OCI-LY3 (cell line): ENCODE measurements around the gene ABHD17A.

Experiments used
- H2AFZ ChIP-seq: fragments of 200-600, 300-600 bp; shearing (Covaris generic); 2 replicates; pipeline ENCODE4 v1.6.0; 2014; ENCODE audit warnings: antibody characterized with exemption, low read depth, low read length
- H3K27ac ChIP-seq: fragments of 200-600, 300-600 bp; sonication (generic); 2 replicates; pipeline ENCODE4 v1.5.1; 2014; ENCODE audit warnings: mild to moderate bottlenecking, low read length, moderate library complexity, mixed read lengths
- H3K27me3 ChIP-seq: fragments of 200-600, 300-600 bp; sonication (generic); 2 replicates; pipeline ENCODE4 v1.6.1; 2014; ENCODE audit warnings: low read depth, low read length, mixed read lengths
- H3K36me3 ChIP-seq: fragments of 200-600, 300-600 bp; sonication (generic); replicated peaks from 2 replicates; pipeline ENCODE3; 2014; ENCODE audit warnings: low read depth, low read length, mixed read lengths
- H3K4me1 ChIP-seq: fragments of 300-600, 200-600 bp; sonication (generic); 2 replicates; pipeline ENCODE4 v1.6.1; 2014; ENCODE audit warnings: low read length, mixed read lengths
- H3K4me2 ChIP-seq: fragments of 200-600, 300-600 bp; sonication (generic); 2 replicates; pipeline ENCODE4 v1.6.1; 2014; ENCODE audit warnings: low read length, mixed read lengths
- H3K4me3 ChIP-seq: fragments of 300-600, 200-600 bp; sonication (generic); 2 replicates; pipeline ENCODE4 v1.5.1; 2014; ENCODE audit warnings: antibody characterized with exemption, mild to moderate bottlenecking, low read length, moderate library complexity
- H3K79me2 ChIP-seq: fragments of 300-600, 200-600 bp; shearing (Covaris generic); 2 replicates; pipeline ENCODE4 v1.6.1; 2014; ENCODE audit warnings: mild to moderate bottlenecking, low read length, mixed read lengths
- H3K9ac ChIP-seq: fragments of 300-600, 200-600 bp; shearing (Covaris generic); 2 replicates; pipeline ENCODE4 v1.6.0; 2014; ENCODE audit warnings: mild to moderate bottlenecking, low read length, moderate library complexity
- H3K9me3 ChIP-seq: fragments of 200-600, 300-600 bp; shearing (Covaris generic); 2 replicates; pipeline ENCODE4 v1.6.1; 2014; ENCODE audit warnings: low read length, mixed read lengths; ENCODE audit not compliant: insufficient read depth
- H4K20me1 ChIP-seq: fragments of 200-600, 300-600 bp; sonication (generic); 2 replicates; pipeline ENCODE4 v1.6.1; 2016; ENCODE audit warnings: low read length, mixed read lengths; ENCODE audit not compliant: insufficient read depth
- EZH2phosphoT487 ChIP-seq: fragments of 200-600 bp; shearing (Covaris generic); IDR thresholded peaks from 2 replicates; pipeline ENCODE4 v1.6.1; 2018; ENCODE audit warnings: antibody characterized with exemption, mixed run types, low read depth
- TF ChIP-seq, protein P1 (sequence below): fragments of 200-600, 300-600 bp; sonication (generic); IDR thresholded peaks from 2 replicates; pipeline ENCODE4 v1.5.1; 2014; ENCODE audit warnings: antibody characterized with exemption, low read length, low read depth

Gene ABHD17A

GRCh38 chr19:1914826-1915341 is 29.6 kb upstream of the ABHD17A start:
- no peak overlapping the region for H3K9ac ChIP-seq
- peaks cover 55% of the 10 kb centered on the region for H3K36me3 ChIP-seq
- TF ChIP-seq EZH2phosphoT487 = no peak
- TF ChIP-seq, protein P1, sequence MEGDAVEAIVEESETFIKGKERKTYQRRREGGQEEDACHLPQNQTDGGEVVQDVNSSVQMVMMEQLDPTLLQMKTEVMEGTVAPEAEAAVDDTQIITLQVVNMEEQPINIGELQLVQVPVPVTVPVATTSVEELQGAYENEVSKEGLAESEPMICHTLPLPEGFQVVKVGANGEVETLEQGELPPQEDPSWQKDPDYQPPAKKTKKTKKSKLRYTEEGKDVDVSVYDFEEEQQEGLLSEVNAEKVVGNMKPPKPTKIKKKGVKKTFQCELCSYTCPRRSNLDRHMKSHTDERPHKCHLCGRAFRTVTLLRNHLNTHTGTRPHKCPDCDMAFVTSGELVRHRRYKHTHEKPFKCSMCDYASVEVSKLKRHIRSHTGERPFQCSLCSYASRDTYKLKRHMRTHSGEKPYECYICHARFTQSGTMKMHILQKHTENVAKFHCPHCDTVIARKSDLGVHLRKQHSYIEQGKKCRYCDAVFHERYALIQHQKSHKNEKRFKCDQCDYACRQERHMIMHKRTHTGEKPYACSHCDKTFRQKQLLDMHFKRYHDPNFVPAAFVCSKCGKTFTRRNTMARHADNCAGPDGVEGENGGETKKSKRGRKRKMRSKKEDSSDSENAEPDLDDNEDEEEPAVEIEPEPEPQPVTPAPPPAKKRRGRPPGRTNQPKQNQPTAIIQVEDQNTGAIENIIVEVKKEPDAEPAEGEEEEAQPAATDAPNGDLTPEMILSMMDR = no peak
- no peak overlapping the region for H2AFZ ChIP-seq
- H4K20me1 ChIP-seq = peaks cover 51% of the 10 kb centered on the region
- H3K4me3 ChIP-seq = no peak overlapping the region
- no peaks in the 10 kb centered on the region for H3K27me3 ChIP-seq
- H3K4me1 ChIP-seq = peaks cover under 1% of the 10 kb centered on the region; the same call in 1 of the 2 replicates
- H3K79me2 ChIP-seq = peaks cover 56% of the 10 kb centered on the region
- no peak overlapping the region for H3K4me2 ChIP-seq
- H3K9me3 ChIP-seq = no peaks in the 10 kb centered on the region
- no peak overlapping the region for H3K27ac ChIP-seq

- Histone ChIP-seq H3K27me3 (no peaks in the 10 kb centered on the region), H3K79me2 (peaks cover 65% of the 10 kb centered on the region), H2AFZ (no peak overlapping the region), H3K4me3 (no peak overlapping the region), H4K20me1 (peaks cover 60% of the 10 kb centered on the region), H3K9me3 (no peaks in the 10 kb centered on the region), H3K4me1 (no peaks in the 10 kb centered on the region), H3K27ac (no peak overlapping the region), H3K9ac (no peak overlapping the region), H3K36me3 (peaks cover 57% of the 10 kb centered on the region), H3K4me2 (no peak overlapping the region)
- no peak for TF ChIP-seq EZH2phosphoT487
- TF ChIP-seq, protein P1 = no peak
These were observed 28.7 kb upstream of the ABHD17A start for GRCh38 chr19:1913781-1914577.

- Histone ChIP-seq H4K20me1 (peaks cover 63% of the 10 kb centered on the region), H3K4me1 (peaks cover 5% of the 10 kb centered on the region; the same call in 1 of the 2 replicates), H3K36me3 (peaks cover 55% of the 10 kb centered on the region), H3K79me2 (peaks cover 75% of the 10 kb centered on the region), H3K4me2 (no peak overlapping the region), H3K27me3 (no peaks in the 10 kb centered on the region), H3K9ac (no peak overlapping the region), H3K9me3 (no peaks in the 10 kb centered on the region), H3K27ac (no peak overlapping the region), H2AFZ (no peak overlapping the region), H3K4me3 (no peak overlapping the region)
- TF ChIP-seq EZH2phosphoT487 = no peak
- TF ChIP-seq, protein P1 = no peak
These were observed 27.6 kb upstream of the ABHD17A start for GRCh38 chr19:1912760-1913505.

- TF ChIP-seq EZH2phosphoT487 = no peak
- TF ChIP-seq, protein P1 = no peak
These were observed 26.7 kb upstream of the ABHD17A start for GRCh38 chr19:1911995-1912394.

More at GRCh38 chr19:1911995-1912394, 26.7 kb upstream of the ABHD17A start:
- H4K20me1 ChIP-seq = peaks cover 71% of the 10 kb centered on the region
- peaks cover 60% of the 10 kb centered on the region for H3K36me3 ChIP-seq
- H2AFZ ChIP-seq = no peak overlapping the region
- H3K9me3 ChIP-seq = no peaks in the 10 kb centered on the region
- H3K4me3 ChIP-seq = no peak overlapping the region
- H3K27ac ChIP-seq = no peak overlapping the region
- H3K27me3 ChIP-seq = no peaks in the 10 kb centered on the region
- H3K79me2 ChIP-seq = peaks cover 85% of the 10 kb centered on the region
- H3K4me1 ChIP-seq = peaks cover 14% of the 10 kb centered on the region; the same call in 1 of the 2 replicates
- no peak overlapping the region for H3K9ac ChIP-seq
- H3K4me2 ChIP-seq = no peak overlapping the region
